GM19193 (cell line): ENCODE data around the gene MRFAP1.

Experiments
- POLR2A ChIP-seq: IDR thresholded peaks from 4 replicates; pipeline ENCODE4 v1.6.1; 2011; ENCODE audit not compliant: insufficient read depth, insufficient read length; ENCODE audit errors: extremely low read depth

MRFAP1 gene

DNA sequence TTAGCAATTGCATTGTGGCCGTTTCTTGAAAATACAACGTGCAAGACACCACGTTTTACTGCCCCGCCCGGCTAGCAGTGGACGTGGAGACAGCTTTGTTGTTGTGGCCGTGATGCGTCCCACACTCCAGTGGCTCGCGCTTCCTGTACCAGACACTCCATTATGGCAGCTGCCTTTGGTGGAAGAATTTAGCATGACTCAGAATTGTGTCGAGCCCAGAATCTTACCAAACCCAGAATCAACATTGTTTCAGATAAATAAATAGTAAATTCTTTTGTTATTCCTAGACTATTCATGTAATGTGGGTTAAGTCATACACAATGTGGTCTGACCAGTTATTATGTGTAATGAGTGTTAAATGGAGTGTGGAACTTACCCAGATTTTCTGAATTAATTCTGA is 27.9 kb downstream of the MRFAP1 start:
- no peak for TF ChIP-seq POLR2A

GRCh38 chr4:6671648-6672047 is 31.2 kb downstream of the MRFAP1 start:
- TF ChIP-seq POLR2A, result no peak

GRCh38 chr4:6672131-6672530 is 31.6 kb downstream of the MRFAP1 start:
- no peak for TF ChIP-seq POLR2A

- peak; percentile 85 for TF ChIP-seq POLR2A
Measured at GRCh38 chr4:6673660-6674499, 33.4 kb downstream of the MRFAP1 start.

DNA sequence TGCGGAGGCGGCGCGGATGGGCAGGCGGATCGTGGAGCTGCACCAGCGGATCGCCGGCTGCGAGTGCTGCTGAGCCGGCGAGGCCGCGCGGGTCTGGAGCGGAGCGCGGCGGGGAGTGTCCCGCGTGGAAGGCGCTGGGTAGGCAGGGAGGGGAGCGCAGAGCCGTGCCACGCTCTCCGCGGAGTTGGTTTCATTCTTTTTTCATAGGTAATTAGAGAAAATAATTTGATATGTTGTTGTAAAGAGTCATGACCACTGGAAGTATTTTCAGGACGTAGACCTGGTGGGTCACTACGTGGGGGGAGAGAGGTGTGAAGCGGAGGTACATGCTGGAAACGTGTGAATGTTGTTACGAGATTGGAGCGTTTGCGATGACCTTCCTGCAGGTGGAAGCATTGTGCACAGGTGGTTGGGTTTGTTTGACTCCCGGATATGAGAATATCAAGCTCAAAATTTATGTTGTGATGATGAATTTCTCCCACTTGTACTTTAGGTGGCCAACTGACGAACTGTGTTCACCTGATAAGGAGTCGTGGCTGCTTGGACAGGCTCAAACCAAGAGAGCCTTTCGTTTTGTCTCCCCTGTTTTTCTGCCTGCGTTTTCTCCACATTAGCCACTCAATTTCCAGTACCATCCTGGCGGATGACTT is 34.1 kb downstream of the MRFAP1 start:
- no peak for TF ChIP-seq POLR2A

- TF ChIP-seq POLR2A, result no peak
Measured at GRCh38 chr4:6676722-6677558, 36.5 kb downstream of the MRFAP1 start.

GRCh38 chr4:6680372-6681034 is 40.0 kb downstream of the MRFAP1 start:
- TF ChIP-seq POLR2A, result no peak

DNA sequence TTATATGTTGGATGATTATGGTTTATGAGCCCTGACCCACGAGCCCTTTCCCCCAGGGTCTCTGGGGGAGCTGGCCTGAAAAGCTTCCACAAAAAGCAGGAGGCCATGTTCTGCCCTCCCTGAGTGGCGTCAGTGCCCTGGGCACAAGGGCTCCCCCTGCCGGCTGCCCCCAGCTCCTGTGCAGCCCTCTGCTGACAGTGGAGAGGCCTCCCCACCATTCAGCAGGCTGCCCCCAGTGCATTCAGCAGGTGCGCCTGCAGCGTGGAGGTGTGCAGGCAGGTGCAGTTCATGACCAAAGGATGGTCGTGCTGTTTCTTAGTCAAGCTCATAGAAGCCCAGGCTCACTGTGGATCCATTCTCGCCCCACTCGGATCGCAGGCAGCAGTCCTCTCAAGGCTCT is 40.7 kb downstream of the MRFAP1 start:
- no peak for TF ChIP-seq POLR2A

DNA sequence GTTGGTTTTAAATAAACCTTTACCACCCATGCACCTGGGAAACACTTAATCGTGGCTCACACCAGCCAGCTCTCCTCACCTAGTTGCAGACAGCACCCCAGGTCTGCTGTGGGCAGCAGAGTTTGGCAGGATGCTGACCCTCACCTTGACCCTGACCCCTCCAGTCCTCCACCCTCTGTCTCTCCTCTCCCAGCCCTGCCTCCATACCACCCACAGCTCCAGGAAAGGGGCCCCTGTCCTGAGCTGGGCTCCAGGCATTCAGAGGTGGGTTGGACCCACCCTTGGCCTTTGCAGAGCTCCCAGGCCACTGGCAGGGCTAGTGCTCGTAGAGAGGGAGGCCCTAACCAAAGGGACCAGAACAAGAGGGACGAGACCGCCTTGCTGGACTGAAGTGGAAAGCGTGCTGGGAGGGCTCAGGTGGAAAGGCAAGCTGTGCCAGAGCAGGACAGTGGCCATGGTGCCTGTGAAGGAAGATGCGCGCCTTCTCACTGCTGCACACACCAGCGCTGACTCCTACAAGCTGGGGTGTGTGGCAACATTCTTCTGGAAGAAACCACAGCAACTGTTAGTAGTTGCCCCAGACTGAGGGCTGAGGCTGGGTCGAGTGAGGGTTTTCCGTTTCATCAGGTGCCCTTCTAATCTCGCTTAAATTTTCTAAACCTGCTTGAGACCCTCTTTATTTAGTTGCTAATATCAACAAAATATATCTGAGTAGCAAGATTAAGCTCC is 42.5 kb downstream of the MRFAP1 start:
- TF ChIP-seq POLR2A, result no peak

GRCh38 chr4:6684656-6685055 is 44.2 kb downstream of the MRFAP1 start:
- no peak for TF ChIP-seq POLR2A

DNA sequence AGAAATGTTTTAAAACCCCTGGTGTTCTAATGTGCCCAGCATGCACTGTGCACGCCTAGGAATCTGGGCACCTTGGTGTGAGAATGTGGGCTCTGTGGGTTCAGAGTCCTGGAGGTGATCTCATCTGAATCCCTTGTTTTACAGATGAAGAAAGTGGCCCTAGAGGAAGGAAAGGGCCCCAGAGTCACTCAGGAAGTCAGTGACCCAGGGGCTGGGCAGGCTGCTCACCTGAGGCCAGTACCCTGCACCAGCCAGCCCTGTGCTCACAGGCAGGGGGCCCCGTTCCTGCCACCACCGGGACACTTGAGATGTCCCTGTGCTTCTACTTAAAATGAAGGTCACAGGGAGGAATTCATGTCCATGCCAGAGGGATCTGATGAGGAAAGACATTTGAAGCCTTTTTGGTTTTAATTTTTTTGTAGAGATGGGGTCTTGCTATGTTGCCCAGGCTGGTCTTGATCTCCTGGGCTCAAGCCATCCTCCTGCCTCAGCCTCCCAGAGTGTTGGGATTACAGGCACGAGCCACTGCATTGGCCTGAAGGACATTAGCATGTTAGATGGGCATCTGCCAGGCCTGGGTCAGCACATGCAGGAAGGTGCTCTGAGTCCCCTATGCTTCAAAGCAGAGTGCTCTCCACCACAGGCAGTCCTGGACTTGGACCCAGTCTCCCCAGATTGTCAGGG is 45.8 kb downstream of the MRFAP1 start:
- no peak for TF ChIP-seq POLR2A

DNA sequence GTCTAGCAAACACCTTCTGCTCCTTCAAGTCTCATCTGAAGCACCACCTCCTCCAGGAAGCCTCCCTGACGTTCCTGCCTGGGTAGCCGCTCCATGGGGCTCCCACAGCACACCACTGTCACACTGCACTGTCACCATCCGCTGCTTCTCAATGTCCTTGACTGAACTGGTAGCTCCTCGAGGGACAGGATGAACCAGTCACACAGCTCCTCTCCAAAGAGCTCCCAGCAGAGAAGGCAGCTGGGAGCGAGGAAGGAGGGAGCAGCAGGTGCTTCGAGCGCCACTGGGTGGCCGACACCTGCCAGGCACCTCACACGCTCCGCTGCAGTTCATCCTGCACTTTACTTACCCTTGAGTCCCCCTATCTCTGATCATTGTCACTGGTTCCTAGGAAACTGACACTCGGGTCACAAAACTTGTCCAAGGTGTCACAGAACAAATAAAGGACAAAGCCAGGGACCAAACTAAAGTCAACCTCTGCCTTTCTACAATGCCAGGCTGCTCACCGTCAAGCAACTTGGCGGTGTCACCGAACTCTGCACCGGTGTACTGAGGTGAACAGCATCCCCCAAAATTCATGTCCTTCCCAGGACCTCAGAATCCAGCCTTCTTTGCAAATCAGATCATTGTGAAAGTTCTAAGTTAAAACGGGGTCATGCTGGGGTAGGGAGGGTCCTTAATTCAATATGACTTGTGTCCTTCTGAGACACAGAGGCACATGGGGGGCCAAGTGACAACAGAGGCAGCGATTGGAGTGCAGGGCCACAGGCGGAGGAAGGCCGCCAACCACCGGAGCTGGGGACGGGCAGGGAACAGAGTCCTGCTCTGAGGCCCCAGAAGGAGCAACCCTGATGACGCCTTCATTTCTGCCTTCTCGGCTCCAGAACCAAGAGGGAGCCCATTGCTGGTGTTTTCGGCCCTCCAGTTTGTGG is 47.7 kb downstream of the MRFAP1 start:
- no peak for TF ChIP-seq POLR2A
